ENCODE data around the gene SLC44A2.
A peak's percentile ranks its signal among the peaks of the same experiment; 100 is the strongest.

SLC44A2 gene

GRCh38 chr19:10612499-10613119, 12.7 kb upstream of the SLC44A2 start:
- DNase-seq (ENCODE audit: low read depth) = no peak
- no peak overlapping the region for H3K4me3 ChIP-seq (ENCODE audit: low read depth, low read length)

DNA sequence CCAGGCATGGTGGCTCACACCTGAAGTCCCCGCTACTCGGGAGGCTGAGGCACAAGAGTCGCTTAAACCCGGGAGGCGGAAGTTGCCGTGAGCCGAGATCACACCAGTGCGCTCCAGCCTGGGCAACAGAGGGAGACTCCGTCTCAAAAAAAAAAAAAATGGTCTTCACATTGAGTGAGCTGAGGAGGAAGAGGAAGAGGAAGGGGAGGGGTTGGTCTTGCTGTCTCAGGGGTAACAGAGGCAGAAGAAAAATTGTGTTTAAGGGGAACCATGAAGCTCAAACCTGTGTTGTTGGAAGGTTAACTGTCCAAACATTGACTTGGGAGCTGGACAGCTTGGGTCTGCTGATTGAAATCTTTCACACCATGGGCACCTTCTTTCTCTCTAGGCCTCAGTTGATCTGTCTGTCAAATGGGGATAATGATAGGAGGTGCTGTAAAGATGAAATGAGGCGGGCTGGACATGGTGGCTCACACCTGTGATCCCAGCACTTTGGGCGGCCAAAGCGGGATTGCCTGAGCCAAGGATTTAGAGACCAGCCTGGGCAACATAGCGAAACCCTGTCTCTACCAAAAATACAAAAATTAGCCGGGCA, 9.8 kb upstream of the SLC44A2 start:
- DNase-seq (ENCODE audit: low read depth) = no peak
- no peak overlapping the region for H3K4me3 ChIP-seq (ENCODE audit: low read depth, low read length)

DNA sequence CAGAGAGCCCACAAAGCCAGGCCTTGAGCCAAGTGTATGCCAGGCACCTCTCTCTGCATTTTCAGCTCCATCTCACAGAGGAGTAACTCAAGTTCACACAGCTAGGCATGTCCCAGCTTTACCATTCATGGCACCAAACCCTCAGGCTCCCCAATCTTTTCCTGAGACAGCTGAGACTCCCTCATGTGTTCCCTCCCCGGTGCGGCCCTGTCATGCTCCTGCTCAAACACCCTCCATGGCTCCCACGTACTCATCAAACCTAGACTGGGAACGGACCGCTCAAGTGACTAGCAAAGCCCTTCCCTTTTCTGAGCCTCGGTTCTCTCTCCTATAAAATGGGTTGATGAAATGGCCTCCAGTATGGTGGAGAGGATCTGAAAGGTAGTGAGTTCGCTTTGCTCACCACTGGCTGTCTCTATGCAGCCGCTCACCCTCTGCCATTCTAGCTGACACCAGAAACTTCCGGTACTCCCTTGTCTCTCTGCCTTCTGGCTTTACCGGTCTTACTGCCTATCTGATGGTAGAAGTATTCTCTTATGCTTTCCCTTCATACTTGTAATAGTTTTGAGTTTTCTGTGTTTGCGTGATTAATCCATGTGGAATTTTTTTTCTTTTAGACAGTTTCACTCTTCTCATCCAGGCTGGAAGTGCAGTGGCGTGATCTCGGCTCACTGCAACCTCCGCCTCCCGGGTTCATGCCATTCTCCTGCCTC, 7.8 kb upstream of the SLC44A2 start:
- no peak for DNase-seq (ENCODE audit: low read depth)
- no peak overlapping the region for H3K4me3 ChIP-seq (ENCODE audit: low read depth, low read length)

GRCh38 chr19:10618846-10619245, 6.5 kb upstream of the SLC44A2 start:
- no peak overlapping the region for H3K4me3 ChIP-seq (ENCODE audit: low read depth, low read length)
- no peak for DNase-seq (ENCODE audit: low read depth)

DNA sequence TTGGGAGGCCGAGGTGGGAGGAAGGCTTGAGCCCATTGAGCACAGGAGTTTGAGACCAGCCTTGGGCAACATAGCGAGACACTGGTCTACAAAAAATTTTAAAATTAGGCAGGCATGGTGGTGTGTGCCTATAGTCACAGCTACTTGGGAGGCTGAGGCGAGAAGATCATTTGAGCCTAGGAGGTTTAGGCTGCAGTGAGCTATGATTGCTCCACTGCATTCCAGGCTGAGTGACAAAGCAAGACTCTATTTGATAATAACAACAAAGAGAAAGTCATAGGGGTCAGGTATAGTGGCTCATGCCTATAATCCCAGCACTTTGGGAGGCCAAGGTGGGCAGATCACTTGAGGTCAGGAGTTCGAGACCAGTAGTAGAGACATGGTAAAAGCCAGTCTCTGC, 4.6 kb upstream of the SLC44A2 start:
- H3K4me3 ChIP-seq (ENCODE audit: low read depth, low read length) = no peak overlapping the region
- no peak for DNase-seq (ENCODE audit: low read depth)

- no peak overlapping the region for H3K4me3 ChIP-seq (ENCODE audit: low read depth, low read length)
- no peak for DNase-seq (ENCODE audit: low read depth)
Measured at GRCh38 chr19:10621966-10622365, 3.4 kb upstream of the SLC44A2 start.

- DNase-seq (ENCODE audit: low read depth) = no peak
- H3K4me3 ChIP-seq (ENCODE audit: low read depth, low read length) = peak overlapping the region; percentile 69
Measured at GRCh38 chr19:10624585-10624984, 768 bp upstream of the SLC44A2 start.

DNA sequence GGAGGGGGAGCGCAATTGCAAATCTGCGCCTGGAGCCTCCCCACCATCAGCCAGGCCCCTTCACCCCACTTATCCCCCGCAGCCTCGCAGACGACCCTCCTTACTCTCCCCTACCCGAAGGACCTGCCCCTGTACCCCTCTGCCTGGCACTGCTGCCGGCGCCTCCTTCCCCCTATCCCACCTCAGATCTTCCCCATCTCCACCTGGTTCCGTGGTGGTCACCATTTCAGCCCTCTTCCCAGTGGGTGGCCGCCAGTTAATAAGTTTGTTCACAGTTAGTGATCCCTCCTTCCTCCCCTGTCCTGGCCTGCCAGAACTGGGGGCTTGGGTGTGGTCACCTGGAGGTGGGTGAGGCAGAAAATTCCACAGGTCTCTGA, 397 bp downstream of the SLC44A2 start:
- no peak for DNase-seq (ENCODE audit: low read depth)
- peak overlapping the region; percentile 69 for H3K4me3 ChIP-seq (ENCODE audit: low read depth, low read length)

DNA sequence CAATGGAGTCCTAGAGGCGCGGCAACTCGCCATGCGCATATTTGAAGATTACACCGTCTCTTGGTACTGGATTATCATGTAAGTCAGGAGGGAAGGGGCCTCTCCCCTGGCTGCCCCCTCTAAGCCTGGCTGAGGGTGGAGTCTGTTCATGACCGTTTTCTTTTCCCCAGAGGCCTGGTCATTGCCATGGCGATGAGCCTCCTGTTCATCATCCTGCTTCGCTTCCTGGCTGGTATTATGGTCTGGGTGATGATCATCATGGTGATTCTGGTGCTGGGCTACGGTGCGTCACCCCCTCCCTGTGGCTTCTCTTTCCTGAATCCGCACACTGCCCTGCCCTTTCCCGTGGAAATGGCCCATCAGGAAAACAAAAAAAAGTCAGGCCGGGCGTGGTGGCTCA, 6.5 kb downstream of the SLC44A2 start:
- DNase-seq (ENCODE audit: low read depth) = no peak
- H3K4me3 ChIP-seq (ENCODE audit: low read depth, low read length) = no peak overlapping the region

DNA sequence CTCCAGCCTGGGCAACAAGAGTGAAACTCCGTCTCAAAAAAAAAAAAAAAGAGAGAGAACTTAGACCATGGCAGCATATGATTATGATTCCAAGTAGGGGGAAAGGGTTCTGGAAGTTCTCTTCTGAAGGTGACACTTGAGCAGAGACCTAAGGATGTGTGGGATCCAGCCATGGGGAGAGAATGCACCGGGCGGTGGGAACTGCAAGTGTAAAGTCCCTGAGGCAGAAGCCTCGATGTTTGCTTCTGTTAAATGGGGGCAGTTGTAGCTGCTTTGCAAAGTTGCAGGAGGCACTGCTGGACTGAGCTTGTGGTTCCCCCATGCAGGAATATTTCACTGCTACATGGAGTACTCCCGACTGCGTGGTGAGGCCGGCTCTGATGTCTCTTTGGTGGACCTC, 9.1 kb downstream of the SLC44A2 start:
- no peak overlapping the region for H3K4me3 ChIP-seq (ENCODE audit: low read depth, low read length)
- DNase-seq (ENCODE audit: low read depth) = no peak

- no peak for DNase-seq (ENCODE audit: low read depth)
- H3K4me3 ChIP-seq (ENCODE audit: low read depth, low read length) = no peak overlapping the region
Measured at GRCh38 chr19:10634963-10635362, 9.6 kb downstream of the SLC44A2 start.

DNA sequence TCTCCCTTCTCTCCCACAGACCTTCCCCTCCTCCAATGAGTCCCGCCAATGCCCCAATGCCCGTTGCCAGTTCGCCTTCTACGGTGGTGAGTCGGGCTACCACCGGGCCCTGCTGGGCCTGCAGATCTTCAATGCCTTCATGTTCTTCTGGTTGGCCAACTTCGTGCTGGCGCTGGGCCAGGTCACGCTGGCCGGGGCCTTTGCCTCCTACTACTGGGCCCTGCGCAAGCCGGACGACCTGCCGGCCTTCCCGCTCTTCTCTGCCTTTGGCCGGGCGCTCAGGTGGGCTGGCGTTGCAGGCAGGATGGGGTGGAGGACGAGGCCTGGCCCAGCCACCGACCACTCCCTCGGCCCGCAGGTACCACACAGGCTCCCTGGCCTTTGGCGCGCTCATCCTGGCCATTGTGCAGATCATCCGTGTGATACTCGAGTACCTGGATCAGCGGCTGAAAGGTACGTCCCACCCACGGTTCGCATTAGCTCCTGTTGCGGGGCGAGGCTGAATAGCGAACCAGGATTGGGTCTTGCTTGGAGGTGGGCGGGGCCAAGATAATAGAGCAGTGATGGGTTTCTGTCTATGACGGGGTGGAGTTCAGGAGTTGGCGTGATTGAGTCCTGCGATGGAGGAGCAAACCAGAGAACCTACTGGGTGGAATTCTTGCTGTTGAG, 11.1 kb downstream of the SLC44A2 start:
- DNase-seq (ENCODE audit: low read depth) = no peak
- no peak overlapping the region for H3K4me3 ChIP-seq (ENCODE audit: low read depth, low read length)

DNA sequence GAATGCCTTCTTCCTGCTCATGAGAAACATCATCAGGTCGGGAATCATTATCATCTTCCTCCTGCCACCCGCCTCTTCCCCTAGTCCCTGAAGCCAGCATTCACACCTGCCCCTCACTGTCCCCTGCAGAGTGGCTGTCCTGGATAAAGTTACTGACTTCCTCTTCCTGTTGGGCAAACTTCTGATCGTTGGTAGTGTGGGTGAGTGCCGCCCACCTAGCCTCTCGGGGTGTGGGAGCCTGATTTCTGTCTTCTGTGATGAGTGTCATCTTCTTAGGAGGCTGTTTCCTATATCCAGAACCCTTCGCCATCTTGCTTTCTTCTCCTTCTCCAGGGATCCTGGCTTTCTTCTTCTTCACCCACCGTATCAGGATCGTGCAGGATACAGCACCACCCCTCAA, 12.5 kb downstream of the SLC44A2 start:
- DNase-seq (ENCODE audit: low read depth) = no peak
- H3K4me3 ChIP-seq (ENCODE audit: low read depth, low read length) = no peak overlapping the region

GRCh38 chr19:10639836-10640235, 14.5 kb downstream of the SLC44A2 start:
- no peak for DNase-seq (ENCODE audit: low read depth)
- no peak overlapping the region for H3K4me3 ChIP-seq (ENCODE audit: low read depth, low read length)

GRCh38 chr19:10640361-10640760, 15.0 kb downstream of the SLC44A2 start:
- DNase-seq (ENCODE audit: low read depth) = no peak
- H3K4me3 ChIP-seq (ENCODE audit: low read depth, low read length) = no peak overlapping the region

- no peak for DNase-seq (ENCODE audit: low read depth)
- no peak overlapping the region for H3K4me3 ChIP-seq (ENCODE audit: low read depth, low read length)
Measured at GRCh38 chr19:10641248-10641647, 15.9 kb downstream of the SLC44A2 start.

DNA sequence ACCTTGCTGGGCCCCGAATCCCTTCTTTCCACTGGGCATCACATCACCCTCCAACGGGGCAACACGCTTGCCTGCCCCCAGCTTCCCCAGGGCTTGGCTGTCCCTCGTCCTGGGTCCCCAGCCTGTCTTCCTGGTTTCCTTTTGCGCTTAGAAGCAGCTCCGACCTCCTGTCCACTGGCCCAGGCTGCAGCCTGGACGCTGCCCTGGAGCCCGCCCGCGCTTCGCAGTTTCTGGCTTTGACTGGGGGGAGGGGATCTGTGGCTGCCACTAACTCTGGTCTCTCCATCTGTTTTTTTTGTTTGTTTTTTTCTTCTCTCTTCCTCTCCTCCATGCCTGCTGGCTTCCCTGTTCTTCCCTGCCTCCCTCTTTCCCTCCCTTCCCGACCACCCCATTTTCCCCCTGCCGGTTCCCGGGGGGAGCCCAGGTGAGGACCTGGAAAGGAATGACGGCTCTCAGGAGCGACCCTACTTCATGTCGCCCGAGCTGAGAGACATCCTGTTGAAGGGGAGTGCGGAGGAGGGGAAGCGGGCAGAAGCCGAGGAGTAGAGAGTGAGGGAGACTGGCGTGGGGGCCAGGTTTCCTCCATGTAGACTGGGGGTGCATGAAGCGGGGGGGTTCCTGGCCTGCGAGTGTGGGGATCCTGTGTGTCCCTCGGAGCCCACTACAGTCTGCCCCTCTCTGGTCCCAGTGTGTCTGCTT, 17.3 kb downstream of the SLC44A2 start:
- H3K4me3 ChIP-seq (ENCODE audit: low read depth, low read length) = no peak overlapping the region
- no peak for DNase-seq (ENCODE audit: low read depth)

DNA sequence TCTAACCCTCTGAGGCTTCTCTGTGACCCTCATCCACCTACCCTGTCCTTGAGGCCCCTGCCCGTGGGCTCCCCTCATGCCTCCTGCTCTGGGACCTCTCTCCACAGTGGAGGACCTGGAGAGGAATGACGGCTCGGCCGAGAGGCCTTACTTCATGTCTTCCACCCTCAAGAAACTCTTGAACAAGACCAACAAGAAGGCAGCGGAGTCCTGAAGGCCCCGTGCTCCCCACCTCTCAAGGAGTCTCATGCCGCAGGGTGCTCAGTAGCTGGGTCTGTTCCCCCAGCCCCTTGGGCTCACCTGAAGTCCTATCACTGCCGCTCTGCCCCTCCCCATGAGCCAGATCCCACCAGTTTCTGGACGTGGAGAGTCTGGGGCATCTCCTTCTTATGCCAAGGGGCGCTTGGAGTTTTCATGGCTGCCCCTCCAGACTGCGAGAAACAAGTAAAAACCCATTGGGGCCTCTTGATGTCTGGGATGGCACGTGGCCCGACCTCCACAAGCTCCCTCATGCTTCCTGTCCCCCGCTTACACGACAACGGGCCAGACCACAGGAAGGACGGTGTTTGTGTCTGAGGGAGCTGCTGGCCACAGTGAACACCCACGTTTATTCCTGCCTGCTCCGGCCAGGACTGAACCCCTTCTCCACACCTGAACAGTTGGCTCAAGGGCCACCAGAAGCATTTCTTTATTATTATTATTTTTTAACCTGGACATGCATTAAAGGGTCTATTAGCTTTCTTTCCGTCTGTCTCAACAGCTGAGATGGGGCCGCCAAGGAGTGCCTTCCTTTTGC, 18.0 kb downstream of the SLC44A2 start:
- DNase-seq (ENCODE audit: low read depth) = no peak
- H3K4me3 ChIP-seq (ENCODE audit: low read depth, low read length) = no peak overlapping the region

GRCh38 chr19:10643968-10644259, 18.6 kb downstream of the SLC44A2 start:
- no peak for DNase-seq (ENCODE audit: low read depth)
- no peak overlapping the region for H3K4me3 ChIP-seq (ENCODE audit: low read depth, low read length)

Data from skeletal muscle cell (primary cell).